Measurements from ENCODE around the gene TGIF2.
"Not testable (repeated sequence)": the region's sequence is repeated elsewhere in the genome, so short reads cannot be mapped to it uniquely, and the experiment has no call there.

Gene TGIF2

DNA sequence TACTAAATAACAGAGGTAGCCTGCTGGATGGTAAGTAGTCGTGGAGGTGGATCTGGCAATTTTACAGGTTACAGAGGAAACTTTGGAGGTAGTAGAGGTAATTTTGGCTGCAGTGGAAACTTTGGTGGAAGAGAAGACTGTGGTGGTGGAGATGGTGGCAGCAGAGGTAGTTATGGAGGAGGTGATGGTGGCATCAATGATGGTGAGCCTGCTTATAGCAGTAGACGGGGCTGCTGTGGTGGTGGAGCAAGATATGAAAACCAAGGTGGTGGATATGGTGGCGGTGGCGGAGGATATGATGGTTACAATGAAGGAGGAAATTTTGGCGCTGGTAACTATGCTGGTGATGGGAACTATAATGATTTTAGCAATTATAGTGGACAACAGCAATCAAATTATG, 47.5 kb downstream of the TGIF2 start:
- no peak for DNase-seq

DNA sequence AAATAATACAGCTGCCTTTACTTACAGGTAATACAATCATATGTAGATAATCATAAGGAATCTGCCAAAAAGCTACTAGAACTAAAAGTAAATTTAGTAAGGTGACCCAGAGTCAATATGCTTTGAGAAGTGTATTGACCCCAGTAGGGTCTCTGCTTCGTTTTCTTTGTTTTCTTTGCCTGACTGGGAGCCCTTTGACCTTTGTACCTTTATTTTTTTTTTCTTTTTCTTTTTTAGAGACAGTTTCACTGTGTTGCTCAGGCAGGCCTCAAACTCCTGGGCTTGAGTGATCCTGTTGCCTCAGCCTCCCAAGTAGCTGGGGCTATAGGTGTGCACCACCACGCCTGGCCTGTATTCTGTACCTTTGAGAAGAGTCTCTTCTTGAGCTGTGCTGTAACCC, 50.0 kb downstream of the TGIF2 start:
- no peak for DNase-seq

DNA sequence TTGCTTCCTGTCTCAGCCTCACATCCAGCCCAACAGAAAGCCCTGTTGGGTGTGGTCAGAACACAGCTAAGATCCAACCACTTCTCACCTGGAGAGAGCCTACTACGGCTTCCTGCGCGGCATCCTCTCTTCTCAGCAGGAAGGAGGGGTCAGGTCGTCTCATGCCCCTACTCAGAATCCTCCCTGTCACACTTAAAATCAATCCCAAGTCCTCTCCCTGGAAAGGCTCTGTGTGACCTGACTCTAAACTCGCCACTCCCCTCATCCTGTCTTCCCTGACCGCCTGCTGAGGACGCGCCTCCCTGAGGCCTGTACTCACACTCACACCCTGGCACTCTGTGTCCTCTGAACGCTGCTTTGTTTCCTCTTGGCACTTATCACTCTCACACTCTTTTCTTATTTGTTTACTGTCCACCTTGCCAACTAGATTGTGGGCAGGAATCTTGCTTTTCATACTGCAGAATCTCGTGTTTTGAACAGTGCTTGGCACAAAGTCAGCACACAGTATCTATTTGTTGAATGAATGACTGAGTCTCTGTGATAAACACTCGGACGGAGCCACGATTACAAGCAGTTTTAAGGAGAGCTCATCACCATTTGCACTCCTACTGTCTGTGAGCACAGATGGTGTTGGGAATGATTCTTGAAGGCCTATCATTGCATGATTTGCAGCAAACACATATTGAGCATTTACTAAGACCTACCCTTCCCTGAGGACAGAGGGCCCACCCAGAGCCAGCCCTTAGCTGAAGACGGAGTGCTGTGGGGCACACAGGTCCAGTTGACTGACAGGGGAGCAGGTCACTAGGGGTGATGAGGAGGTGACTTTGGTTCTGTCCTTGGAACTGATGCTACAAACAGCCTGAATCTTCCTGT, 50.9 kb downstream of the TGIF2 start:
- DNase-seq, result no peak

DNA sequence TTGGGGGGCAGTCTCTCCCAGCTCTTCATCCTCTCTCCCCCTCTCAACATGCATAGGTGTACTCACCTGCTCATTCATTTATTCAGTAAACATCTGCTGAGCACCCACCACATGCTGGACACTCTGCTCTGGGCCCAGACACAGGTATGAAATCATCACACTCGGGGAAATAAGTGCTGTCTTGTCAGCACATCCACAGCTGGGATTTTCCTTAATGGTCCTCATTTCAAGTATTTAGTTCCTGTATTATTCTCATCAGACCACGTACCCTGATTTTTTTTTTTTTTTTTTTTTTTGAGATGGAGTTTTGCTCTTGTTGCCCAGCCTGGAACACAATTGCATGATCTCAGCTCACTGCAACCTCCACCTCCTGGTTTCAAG, 51.5 kb downstream of the TGIF2 start:
- no peak for DNase-seq

DNA sequence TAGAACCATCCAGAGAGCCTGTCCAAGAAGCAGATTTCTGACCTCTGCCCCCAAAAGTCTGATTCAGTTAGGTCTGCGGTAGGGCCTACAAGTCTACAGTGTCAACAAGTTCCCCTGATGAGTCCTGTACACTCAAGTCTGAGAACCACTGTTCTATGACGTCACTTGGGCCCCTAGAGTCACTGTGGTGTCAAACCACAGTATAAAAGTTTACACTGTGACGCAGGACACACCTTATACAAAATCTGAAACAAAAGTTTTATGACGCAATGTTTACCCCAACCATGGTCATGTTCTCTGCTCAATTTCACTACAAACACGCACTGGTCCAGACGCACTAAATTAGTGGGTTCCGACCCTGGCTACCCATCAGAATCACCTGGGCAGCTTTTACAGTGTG, 54.7 kb downstream of the TGIF2 start:
- no peak for DNase-seq

DNA sequence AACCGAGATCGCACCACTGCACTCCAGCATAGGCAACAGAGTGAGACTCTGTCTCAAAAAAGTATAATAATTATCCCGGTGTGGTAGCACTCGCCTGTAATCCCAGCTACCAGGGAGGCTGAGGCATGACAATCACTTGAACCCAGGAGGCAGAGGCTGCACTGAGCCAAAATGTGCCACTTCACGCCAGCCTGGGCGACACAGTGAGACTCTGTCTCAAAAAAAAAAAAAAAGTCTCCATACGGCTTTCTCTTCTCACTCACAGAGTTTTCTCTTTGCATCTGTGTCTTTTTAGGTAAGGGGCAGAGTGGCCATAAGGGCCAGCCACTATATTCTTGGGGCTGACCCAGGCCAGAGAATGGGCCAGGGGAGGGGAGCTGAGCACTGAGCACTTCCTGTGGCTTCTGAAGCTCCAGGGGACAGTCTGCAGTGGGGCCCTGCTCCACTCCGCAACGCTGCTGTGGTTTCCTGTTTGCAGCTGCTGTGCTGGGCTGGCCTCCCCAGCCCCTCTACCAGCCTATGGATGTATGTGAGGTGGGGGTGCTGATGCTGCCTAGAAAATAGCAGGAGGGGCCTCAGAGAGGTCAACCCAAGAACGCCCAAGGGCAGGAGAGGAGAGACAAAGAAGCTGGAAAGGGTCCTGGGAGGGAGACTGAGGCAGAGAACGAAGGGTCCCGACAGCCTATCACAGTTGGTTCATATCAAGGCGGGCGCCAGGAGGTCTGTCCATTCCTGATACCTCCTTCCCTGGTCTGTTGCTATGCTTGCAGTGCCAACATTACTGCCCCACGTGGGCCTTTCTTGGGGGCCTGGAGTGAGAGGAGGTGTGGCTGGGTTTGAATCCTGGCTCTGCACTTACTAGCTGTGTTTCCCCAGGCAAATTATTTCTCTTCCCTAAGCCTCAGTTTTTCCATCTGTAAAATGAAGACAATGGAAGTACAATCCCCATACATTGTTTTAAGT, 56.6 kb downstream of the TGIF2 start:
- DNase-seq, result peak; percentile 50

DNA sequence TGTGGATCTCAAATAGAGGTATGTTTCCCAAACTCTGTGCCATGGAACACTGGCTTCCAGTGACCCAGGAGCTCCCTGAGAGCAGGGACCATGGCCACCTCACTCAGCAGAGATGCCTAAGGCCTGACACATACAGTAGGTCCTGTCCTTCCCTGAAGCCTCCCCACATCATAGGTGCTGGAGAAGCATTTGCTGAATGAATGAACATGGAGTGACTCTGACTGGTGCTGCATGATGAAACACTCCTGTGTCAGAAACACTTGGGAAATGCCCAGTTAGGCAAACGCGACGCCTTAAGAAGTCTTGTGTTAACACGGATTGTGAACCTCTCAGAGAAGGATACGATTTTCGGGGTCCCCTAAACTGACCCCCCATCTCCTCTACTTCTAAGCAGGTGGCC, 58.2 kb downstream of the TGIF2 start:
- no peak for DNase-seq

DNA sequence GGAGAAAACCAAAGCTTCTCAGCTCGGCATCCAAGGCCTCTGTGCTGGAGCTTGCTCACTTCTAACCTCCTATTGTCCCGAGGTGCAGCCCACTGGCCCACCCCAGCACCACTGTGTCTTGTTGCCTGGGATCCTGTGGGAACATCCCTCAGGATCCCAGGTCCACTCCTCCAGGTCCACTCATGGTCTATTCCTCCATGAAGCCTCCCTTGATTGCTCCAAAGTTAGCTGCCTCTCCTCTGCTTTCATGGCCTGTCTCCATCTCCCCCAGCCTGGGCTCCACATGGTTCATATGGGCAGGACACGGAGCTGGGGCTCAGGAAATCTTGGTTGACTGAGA, 58.7 kb downstream of the TGIF2 start:
- DNase-seq, result no peak

DNA sequence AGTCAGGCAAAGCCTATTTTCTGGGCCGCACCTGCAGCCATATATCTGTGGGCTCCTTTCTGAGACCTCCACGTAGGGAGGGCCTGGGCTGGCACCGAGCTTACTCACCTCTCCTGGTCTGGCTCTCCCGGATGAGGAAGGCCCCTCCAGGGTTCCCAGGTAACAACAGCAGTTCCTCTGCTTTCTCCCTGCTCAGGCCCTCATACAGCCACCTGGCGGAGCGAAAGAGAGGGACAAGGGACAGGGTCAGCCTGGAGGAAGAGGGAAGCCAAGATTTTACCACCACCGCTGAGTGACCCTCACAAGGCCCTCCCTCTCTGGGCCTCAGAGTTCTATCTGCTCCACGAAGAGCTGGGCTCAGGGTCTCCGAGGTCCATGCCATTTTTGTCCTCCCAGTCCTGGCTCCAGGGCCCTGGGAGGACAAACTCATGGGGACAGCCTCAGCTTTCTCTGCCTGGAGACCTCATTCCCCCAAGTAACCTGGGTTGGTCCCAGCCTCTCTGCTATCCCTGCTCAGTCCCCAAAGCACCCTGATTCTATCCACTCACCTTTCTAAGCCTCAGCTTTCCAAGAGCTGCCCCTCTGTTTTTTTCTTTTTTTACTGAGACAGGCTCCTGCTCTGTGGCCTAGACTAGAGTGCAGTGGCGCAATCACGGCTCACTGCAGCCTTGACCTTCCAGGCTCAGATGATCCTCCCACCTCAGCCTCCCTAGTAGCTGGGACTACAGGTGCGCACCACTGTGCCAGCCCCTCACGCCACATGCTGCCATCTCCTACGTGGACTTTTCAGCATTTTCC, 59.3 kb downstream of the TGIF2 start:
- no peak for DNase-seq

DNA sequence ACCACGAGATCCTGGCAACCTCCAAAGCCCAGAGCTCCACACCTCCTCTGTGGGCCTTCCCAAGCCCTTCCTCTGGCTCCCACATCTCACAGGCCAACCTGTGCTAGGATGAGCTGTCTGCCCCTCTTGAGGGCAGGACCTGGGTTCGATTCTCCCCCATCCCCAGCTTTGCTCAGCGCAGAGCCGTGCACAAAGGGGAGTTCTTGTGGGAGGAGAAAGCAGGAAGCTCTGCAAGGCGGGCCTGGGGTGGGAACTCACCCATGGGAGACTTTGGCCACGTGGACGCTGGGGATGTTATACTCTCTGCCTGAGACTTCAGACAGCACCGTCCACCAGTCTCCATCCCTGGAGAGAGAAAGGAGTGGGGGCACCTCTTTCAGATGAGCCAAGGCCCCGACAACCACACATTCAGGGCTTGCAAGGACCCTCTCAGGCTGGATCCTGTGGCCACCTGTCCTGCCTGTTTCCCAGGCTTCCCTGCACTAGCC, 59.9 kb downstream of the TGIF2 start:
- no peak for DNase-seq

DNA sequence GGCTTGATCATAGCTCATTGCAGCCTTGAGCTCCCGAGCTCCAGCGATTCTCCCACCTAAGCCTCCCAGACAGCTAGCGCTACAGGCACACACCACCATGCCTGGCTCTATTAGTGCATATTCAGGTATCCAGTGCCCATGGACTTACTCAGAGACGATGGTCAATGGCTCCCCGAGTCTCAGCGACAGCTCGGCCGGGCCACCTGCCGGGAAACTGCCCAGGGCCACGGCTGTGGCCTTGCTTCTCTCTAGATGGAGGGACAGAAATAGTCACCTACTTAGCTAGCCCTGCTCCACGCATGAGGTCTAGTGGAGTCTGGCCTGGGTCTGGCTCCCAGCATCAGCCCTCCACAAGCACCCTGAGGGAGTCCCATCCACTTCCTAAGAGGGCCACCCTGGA, 60.9 kb downstream of the TGIF2 start:
- no peak for DNase-seq

DNA sequence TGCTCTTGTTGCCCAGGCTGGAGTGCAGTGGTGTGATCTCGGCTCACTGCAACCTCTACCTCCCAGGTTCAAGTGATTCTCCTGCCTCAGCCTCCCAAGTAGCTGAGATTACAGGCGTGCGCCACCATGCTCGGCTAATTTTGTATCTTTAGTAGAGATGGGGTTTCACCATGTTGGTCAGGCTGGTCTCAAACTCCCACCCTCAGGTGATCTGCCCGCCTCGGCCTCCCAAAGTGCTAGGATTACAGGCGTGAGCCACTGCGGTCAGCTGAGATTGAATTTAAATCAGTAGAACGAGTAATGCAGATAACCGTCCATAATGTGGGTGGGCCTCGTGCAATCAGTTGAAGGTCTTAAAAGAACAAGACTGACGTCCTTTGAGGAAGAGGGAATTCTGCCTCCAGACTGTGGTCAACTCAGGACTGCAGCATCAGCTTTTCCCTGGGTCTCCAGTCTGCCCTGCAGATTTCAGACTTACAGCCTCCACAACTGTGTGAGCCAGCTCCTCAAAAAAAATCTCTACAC, 65.5 kb downstream of the TGIF2 start:
- not testable (repeated sequence) for DNase-seq

DNA sequence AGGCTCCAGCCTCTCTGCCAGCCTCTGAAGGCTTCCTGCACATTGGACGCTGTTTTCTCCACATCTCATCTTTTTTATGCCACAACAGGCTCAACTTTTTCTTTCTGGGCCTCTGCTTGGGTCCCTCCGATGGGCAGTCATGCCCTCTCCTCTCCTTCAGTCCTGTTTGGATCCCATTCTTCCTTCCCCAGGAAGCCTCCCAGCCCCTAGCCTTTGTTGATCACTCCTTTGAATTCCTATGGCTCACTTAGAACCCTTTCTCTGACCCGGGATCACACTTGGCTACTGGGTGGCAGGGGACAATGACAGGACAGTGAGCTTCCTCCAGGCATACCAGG, 68.1 kb downstream of the TGIF2 start:
- no peak for DNase-seq

DNA sequence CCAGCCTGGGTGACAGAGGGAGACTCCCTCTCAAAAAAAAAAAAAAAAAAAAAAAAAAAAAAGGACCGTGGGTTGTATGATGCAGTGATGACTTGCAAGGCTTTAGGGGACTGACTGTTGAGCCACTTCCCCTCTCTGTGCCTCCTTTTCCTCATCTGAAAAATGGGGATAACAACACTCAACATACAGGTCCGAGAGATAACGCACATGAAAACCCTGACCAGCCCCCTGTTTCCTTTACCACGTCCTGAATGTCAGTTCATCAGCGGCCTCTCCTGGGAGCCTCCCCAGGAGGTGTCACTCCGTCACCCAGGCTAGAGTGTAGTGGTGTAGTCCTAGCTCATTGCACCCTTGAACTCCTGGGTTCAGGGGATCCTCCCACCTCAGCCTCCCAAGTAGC, 68.7 kb downstream of the TGIF2 start:
- no peak for DNase-seq

Data from activated T-cell treated with anti-CD3 and anti-CD28 coated beads, Interleukin-2, amount 50 U/mL, for 1 hour (primary cell).